Stimulated activated CD4-positive, alpha-beta T cell treated with anti-CD3 and anti-CD28 coated beads, Interleukin-1b, Interleukin-23, amount 100 ng/mL, for 4 hours (primary cell): ENCODE data around the gene ZDHHC14.
"Not testable (repeated sequence)": the region's sequence is repeated elsewhere in the genome, so short reads cannot be mapped to it uniquely, and the experiment has no call there.

ENCODE experiments used
- DNase-seq, 2 donors: peaks; one replicate each; pipeline ENCODE4 v3.0.0-alpha.2; 2020; ENCODE audit warnings: low read depth in 2 of 2

Gene ZDHHC14

GRCh38 chr6:157714153-157714490 is 333.1 kb downstream of the ZDHHC14 start:
- no peak for DNase-seq

GRCh38 chr6:157715728-157716164 is 334.8 kb downstream of the ZDHHC14 start:
- no peak for DNase-seq

GRCh38 chr6:157716251-157716995 is 335.4 kb downstream of the ZDHHC14 start:
- no peak for DNase-seq

GRCh38 chr6:157717340-157717748 is 336.4 kb downstream of the ZDHHC14 start:
- DNase-seq: no peak

GRCh38 chr6:157718503-157719187 is 337.7 kb downstream of the ZDHHC14 start:
- no peak for DNase-seq

GRCh38 chr6:157720964-157721363 is 340.0 kb downstream of the ZDHHC14 start:
- DNase-seq: not testable (repeated sequence)

GRCh38 chr6:157721426-157721825 is 340.4 kb downstream of the ZDHHC14 start:
- no peak for DNase-seq

- DNase-seq: no peak
Observed at GRCh38 chr6:157721830-157722229, 340.8 kb downstream of the ZDHHC14 start.

GRCh38 chr6:157723376-157723775 is 342.4 kb downstream of the ZDHHC14 start:
- DNase-seq: no peak

GRCh38 chr6:157724138-157724820 is 343.3 kb downstream of the ZDHHC14 start:
- DNase-seq: no peak

GRCh38 chr6:157724960-157725741 is 344.2 kb downstream of the ZDHHC14 start:
- no peak for DNase-seq

GRCh38 chr6:157725836-157726235 is 344.8 kb downstream of the ZDHHC14 start:
- DNase-seq: no peak

GRCh38 chr6:157726892-157727628 is 346.1 kb downstream of the ZDHHC14 start:
- DNase-seq: no peak
